Keratinocyte (primary cell): ENCODE measurements around the gene PRKX.

Experiments used
- EZH2 ChIP-seq: IDR thresholded peaks from one replicate; pipeline ENCODE4 v1.6.1; 2012; ENCODE audit warnings: inconsistent platforms, mild to moderate bottlenecking, low read length, moderate library complexity
- TF ChIP-seq, protein P1 (sequence below), 3 experiments: IDR thresholded peaks in 1 of 3; conservative IDR thresholded peaks in 1 of 3; optimal IDR thresholded peaks in 1 of 3; 2 replicates in 2 of 3; 3 replicates in 1 of 3; pipeline versions ENCODE3 to v1.5.1; 2011; ENCODE audit warnings: low read length in 3 of 3, mild to moderate bottlenecking in 3 of 3, moderate library complexity in 2 of 3, control low read depth in 1 of 3, inconsistent platforms in 1 of 3; ENCODE audit not compliant: insufficient read depth in 2 of 3; ENCODE audit errors: extremely low read depth in 1 of 3

DNA sequence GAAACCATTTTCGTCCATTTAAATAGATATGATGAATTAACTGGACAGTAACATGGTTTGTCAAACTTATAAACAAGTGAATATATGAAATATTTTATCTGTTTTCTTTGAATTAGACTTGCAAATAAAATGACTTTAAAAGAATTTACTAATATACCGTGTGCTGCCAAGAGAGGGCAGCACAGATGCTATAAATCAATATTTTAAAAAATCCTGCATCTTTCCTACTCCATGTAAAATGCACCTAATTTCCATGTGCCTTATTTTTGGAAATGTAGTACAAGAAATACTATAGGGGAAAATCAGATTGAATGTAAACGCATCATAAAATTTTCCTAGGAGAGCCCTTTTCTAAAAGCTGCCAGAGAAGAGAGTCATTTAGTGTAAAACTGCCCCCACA, 62.2 kb downstream of the PRKX start:
- TF ChIP-seq, protein P1, sequence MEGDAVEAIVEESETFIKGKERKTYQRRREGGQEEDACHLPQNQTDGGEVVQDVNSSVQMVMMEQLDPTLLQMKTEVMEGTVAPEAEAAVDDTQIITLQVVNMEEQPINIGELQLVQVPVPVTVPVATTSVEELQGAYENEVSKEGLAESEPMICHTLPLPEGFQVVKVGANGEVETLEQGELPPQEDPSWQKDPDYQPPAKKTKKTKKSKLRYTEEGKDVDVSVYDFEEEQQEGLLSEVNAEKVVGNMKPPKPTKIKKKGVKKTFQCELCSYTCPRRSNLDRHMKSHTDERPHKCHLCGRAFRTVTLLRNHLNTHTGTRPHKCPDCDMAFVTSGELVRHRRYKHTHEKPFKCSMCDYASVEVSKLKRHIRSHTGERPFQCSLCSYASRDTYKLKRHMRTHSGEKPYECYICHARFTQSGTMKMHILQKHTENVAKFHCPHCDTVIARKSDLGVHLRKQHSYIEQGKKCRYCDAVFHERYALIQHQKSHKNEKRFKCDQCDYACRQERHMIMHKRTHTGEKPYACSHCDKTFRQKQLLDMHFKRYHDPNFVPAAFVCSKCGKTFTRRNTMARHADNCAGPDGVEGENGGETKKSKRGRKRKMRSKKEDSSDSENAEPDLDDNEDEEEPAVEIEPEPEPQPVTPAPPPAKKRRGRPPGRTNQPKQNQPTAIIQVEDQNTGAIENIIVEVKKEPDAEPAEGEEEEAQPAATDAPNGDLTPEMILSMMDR (optimal IDR thresholded peaks at IDR 0.05 in 1 of 3, IDR thresholded peaks at IDR 0.05 in 1 of 3, conservative IDR thresholded peaks at IDR 0.05 in 1 of 3; ENCODE audit: extremely low read depth in 1 of 3, insufficient read depth in 2 of 3, low read length in 3 of 3): peak in 1 of 3 experiments; percentile 47
- TF ChIP-seq EZH2: no peak
